K562 (cell line): ENCODE data around the gene MAGED1. TPM values are rescaled to one million over a fixed set of nuclear protein-coding genes. Genes with fewer than 3 reads are reported as not detected.

Experiments used
- ARHGAP35 ChIP-seq: fragments of 450-650 bp; IDR thresholded peaks from 2 replicates; pipeline ENCODE4 v1.6.1; 2018; ENCODE audit not compliant: partially characterized antibody
- CHCHD3 ChIP-seq: fragments of 250-450 bp; sonication (Bioruptor Pico); IDR thresholded peaks from 2 replicates; pipeline ENCODE4 v2.1.2; 2022; ENCODE audit warnings: mild to moderate bottlenecking
- CREM ChIP-seq: IDR thresholded peaks from 2 replicates; pipeline ENCODE4 v1.6.1; 2014; ENCODE audit warnings: antibody characterized with exemption, low read depth
- IFI16 ChIP-seq: fragments of 250-450 bp; sonication (Bioruptor Pico); IDR thresholded peaks from 2 replicates; pipeline ENCODE4 v2.1.2; 2022; ENCODE audit warnings: mild to moderate bottlenecking, inconsistent platforms
- RBM39 ChIP-seq: fragments of 200-400 bp; formaldehyde crosslinking; optimal IDR thresholded peaks from 2 replicates; pipeline ENCODE3; 2018; ENCODE audit warnings: low read depth, low read length
- ZNF318 ChIP-seq, 2 experiments: fragments of 450-650 bp; IDR thresholded peaks; 2 replicates each; pipeline ENCODE4 v1.6.1; 2016; ENCODE audit warnings: mild to moderate bottlenecking in 2 of 2, borderline replicate concordance in 1 of 2, low read depth in 1 of 2, moderate library complexity in 1 of 2
- ZNF740 ChIP-seq, 3 experiments: fragments of 200-800 bp in 1 of 3; sonication (Bioruptor generic) in 1 of 3; sonication (generic) in 1 of 3; formaldehyde crosslinking in 1 of 3; IDR thresholded peaks; 2 replicates each; pipeline versions ENCODE4 v1.6.1 to v1.8.0; 2016 to 2022; ENCODE audit warnings: mild to moderate bottlenecking in 2 of 3, missing compliant biosample characterization in 2 of 3, missing genetic modification characterization in 2 of 3, missing genetic modification reagents in 1 of 3
- polyA plus RNA-seq, 8 experiments: library from polyadenylated mRNA; depleted of rRNA in 4 of 8; stranded (reverse) in 5 of 8; unstranded in 3 of 8; fragments of >200 nt; fragmentation: Nextera tagmentation in 2 of 8; fragmentation: Illumina TruSeq in 1 of 8; extraction: Ambion mirVana in 2 of 8; extraction: Trizol in 1 of 8; gene quantifications; 2 replicates each; pipeline versions ENCODE4 v1.2.1 to v1.2.3, GENCODE V29; 2011 to 2014; ENCODE audit warnings: inconsistent platforms in 1 of 8, missing spikeins in 1 of 8
- total RNA-seq, 7 experiments: library from RNA; depleted of rRNA in 6 of 7; stranded (reverse); fragments of >200 nt in 6 of 7; fragmentation: Illumina TruSeq in 2 of 7; extraction: Trizol in 2 of 7; gene quantifications; 2 replicates each; pipeline versions ENCODE4 v1.2.1 to v1.2.3, GENCODE V29; 2011 to 2021; ENCODE audit warnings: low replicate concordance in 1 of 7
- TF ChIP-seq, protein P1 (sequence below): fragments of 250-450 bp; sonication (Bioruptor Pico); IDR thresholded peaks from 2 replicates; pipeline ENCODE4 v1.9.0; 2021; ENCODE audit warnings: mild to moderate bottlenecking, inconsistent platforms
- TF ChIP-seq, protein P2 (sequence below): sonication (generic); formaldehyde crosslinking; IDR thresholded peaks from 2 replicates; pipeline ENCODE4 v1.8.0; 2022; ENCODE audit warnings: missing genetic modification reagents, mild to moderate bottlenecking, borderline replicate concordance

Gene MAGED1
- total and polyA plus RNA-seq, 9 of the 15 experiments (the other 6 are each of a cell fraction or from before 2014, with no cell fraction given) = 5.7 to 41.2 (median 12.7) TPM

- TF ChIP-seq ZNF318 (IDR thresholded peaks at IDR 0.05; ENCODE audit: borderline replicate concordance in 1 of 2, low read depth in 1 of 2) (no peak), CHCHD3 (CRISPR knock-in tag) (no peak), ZNF740 (CRISPR knock-in tag; IDR thresholded peaks at IDR 0.05) (no peak), ZNF740 (tag; IDR thresholded peaks at IDR 0.05) (no peak), RBM39 (no peak), CREM (no peak), ARHGAP35 (no peak), IFI16 (CRISPR knock-in tag) (no peak)
- TF ChIP-seq, protein P1, sequence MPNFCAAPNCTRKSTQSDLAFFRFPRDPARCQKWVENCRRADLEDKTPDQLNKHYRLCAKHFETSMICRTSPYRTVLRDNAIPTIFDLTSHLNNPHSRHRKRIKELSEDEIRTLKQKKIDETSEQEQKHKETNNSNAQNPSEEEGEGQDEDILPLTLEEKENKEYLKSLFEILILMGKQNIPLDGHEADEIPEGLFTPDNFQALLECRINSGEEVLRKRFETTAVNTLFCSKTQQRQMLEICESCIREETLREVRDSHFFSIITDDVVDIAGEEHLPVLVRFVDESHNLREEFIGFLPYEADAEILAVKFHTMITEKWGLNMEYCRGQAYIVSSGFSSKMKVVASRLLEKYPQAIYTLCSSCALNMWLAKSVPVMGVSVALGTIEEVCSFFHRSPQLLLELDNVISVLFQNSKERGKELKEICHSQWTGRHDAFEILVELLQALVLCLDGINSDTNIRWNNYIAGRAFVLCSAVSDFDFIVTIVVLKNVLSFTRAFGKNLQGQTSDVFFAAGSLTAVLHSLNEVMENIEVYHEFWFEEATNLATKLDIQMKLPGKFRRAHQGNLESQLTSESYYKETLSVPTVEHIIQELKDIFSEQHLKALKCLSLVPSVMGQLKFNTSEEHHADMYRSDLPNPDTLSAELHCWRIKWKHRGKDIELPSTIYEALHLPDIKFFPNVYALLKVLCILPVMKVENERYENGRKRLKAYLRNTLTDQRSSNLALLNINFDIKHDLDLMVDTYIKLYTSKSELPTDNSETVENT = no peak
- TF ChIP-seq, protein P2, sequence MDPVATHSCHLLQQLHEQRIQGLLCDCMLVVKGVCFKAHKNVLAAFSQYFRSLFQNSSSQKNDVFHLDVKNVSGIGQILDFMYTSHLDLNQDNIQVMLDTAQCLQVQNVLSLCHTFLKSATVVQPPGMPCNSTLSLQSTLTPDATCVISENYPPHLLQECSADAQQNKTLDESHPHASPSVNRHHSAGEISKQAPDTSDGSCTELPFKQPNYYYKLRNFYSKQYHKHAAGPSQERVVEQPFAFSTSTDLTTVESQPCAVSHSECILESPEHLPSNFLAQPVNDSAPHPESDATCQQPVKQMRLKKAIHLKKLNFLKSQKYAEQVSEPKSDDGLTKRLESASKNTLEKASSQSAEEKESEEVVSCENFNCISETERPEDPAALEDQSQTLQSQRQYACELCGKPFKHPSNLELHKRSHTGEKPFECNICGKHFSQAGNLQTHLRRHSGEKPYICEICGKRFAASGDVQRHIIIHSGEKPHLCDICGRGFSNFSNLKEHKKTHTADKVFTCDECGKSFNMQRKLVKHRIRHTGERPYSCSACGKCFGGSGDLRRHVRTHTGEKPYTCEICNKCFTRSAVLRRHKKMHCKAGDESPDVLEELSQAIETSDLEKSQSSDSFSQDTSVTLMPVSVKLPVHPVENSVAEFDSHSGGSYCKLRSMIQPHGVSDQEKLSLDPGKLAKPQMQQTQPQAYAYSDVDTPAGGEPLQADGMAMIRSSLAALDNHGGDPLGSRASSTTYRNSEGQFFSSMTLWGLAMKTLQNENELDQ = no peak
Observed at GRCh38 chrX:51931566-51932150, 38.2 kb downstream of the MAGED1 start (continued).
